HG03469 (cell line): Measurements from ENCODE around the gene SNRPB.

Experiments
- ATAC-seq: cut with Tn5 transposase; IDR thresholded peaks from one replicate; pipeline ENCODE4 v1.9.1; 2021; ENCODE audit warnings: mild to moderate bottlenecking, moderate library complexity, moderate number of reproducible peaks; ENCODE audit not compliant: unreplicated experiment

SNRPB gene

DNA sequence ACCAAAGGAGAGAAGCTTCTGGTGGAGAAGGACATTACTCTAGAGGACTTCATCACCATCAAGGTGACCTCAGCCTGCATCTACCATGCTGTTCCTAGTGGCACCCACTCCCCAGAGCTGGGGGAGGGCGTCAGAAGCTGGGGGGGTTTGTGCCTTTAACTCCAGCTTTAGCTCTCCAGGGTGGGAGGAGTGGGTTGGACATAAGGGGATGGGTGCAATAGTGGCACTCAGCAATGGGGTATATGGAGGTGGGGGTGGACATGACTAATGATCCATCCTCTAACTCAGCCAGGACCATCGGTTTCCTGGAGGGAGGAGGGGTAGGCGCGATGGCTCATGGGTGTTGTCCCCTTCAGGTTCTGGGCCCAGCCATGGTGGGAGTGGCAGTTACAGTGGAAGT, 40.1 kb downstream of the SNRPB start:
- no peak for ATAC-seq

DNA sequence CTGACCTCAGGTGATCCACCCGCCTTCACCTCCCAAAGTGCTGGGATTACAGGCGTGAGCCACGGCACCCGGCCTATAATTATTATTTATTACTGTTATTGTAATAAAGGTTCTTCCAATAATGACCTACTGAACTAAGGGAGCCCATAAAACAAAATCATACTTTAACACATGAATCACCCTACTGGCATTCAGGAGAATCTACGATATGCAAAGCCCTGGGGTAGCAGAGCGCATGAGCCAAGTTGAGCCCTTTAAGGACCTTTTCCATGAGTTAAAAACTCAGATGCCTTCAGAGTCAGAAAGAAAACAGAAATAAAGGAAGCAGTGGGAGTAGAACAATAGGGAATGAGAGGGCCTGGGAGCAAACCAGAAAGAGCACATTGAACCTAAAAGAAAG, 41.5 kb downstream of the SNRPB start:
- ATAC-seq, result no peak

DNA sequence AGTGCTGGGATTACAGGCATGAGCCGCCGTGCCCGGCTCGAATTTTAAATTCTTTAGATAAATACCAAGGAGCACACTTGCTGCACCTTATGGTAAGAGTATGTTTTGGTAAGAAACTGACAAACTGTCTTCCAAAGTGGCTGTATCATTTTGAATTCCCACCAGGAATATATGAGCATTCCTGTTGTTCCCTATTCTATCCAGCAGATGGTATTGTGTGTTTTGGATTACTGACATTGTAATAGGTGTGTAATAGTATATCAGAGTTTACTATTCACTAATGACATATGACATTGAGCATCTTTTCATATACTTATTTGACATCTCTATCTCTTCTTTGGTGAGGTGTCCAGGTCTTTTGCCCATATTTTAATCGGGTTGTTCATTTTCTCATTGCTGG, 49.3 kb downstream of the SNRPB start:
- ATAC-seq, result no peak

DNA sequence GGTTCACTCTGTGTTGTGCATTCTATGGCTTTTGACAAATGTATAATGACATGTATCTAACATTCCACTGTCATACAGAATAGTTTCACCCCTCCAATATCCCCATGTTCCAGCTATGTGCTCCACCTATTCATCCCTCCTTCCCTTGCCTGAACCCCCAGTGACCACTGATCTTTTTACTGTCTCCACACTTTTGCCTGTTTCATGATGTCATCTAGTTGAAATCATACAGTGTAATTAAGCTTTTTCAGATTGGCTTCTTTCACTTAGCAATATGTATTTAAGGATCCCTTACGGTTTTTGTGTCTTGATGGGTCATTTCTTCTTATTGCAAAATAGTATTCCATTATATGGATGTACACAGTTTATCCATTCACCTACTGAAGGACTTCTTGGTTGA, 50.1 kb downstream of the SNRPB start:
- ATAC-seq, result no peak

DNA sequence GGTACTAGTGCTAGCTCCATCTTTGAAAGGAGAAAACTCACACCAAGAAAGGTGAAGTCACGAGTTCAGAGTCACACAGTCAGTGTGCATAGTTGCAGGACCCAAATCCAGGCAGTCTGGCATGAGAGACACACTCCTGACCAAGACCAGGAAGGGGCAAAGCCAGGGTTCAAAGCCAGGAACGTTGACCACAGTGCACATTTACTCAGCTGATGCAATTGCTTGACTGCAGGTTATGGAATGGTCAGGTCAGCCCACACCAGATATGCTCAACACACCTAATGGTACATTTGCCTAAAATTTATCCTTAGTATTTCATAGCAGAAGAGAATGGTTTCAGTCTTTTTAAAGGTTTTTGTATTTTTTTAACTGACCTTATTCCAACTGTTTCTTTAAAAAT, 52.2 kb downstream of the SNRPB start:
- ATAC-seq, result no peak

DNA sequence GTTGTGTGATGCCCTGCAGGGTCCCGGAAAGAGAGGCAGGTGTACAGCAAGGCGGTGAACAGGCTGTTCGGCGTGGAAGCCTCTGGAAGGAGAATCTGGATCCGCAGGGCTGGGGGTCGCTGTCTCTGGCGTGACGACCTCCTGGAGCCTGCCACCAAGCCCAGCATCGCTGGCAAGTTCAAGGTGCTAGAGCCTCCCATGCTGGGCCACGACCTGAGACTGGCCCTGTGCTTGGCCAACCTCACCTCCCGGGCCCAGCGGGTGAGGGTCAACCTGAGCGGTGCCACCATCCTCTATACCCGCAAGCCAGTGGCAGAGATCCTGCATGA, 53.4 kb downstream of the SNRPB start:
- no peak for ATAC-seq

DNA sequence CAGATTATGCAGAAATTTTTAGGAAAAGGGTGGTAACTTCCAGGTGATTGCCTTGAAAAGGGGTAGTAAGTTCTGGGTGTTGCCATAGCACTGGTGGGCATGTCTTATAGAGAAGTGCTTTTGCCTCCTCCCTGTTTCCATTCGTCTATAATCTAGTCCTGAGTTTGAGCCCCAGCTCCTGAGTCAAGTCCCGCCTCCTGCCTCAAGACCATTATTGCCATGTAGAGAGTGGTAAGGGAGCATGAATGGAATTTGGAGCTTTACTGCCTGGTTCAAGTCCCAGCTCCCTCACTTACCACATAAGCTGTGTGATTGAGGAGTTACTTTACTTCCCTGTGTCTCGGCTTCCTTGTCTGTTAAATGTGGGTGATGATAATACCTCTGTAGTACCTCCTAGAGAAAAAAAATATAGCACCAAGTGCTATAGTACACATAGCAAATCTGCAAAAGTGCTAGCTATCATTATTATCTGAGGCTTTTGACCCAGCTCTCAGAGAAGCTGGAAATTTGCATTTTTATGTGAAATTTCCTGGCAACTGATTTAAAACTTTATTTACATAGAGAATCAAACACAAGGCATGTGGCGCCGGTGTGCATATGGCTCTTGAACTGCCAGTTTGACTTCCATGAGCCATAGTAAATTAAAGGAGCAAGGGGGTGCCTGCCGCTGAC, 53.9 kb downstream of the SNRPB start:
- no peak for ATAC-seq
